HG03342 (cell line): ENCODE measurements around the gene ALDH1L2.
"Not testable (repeated sequence)": the region's sequence is repeated elsewhere in the genome, so short reads cannot be mapped to it uniquely, and the experiment has no call there.

Experiments used
- ATAC-seq: cut with Tn5 transposase; IDR thresholded peaks from one replicate; pipeline ENCODE4 v1.9.1; 2021; ENCODE audit warnings: mild to moderate bottlenecking, moderate library complexity; ENCODE audit not compliant: unreplicated experiment

Gene ALDH1L2

DNA sequence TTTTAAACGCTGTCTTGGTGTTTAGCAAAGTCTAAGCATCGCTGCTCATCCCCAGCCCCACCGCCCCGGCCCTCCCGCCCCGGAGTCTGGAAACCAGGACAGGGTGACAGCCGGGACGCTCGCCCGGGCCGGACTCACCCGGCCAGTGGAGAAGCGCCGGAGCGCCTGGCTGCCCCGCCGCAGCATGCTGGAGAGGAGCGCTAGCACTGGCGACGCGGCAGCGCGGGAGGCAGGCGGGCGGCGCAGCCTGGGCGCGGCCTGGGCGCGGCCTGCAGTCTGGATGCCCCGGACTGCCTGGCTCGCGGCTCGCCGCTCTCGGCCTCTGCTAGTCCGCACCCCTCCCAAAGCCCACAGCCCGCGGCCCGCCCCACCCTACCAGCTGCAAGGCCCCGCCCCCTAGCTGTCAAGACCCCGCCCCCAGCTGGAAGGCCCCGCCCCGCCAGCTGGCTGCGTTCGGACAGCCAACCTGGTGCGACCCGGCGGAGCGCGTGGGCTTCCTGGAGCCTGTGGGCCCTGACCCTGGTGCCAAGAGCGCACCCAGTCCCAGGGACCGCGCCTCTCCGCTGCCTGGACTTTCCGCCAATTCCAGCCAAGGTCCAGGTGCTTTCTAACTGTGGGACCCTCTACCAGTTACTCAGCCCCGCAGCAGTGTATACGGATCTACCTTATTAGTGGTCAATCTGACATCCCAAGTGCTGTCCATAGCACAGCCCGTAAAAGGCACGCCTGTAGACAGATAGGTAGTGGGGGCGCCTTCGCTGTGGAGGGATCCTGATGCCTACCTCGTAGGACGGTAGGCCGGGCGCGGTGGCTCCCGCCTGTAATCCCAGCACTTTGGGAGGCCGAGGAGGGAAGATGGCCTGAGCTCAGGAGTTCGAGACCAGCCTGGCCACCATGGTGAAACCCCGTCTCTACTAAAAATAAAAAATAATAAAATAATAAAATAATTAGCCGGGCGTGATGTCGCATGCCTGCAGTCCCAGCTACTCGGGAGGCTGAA is at the start of gene ALDH1L2:
TSS of gene ALDH1L2 (minus strand) at position 208 of the 1,000 bp plus-strand sequence. CDS start at position 186, 22 bp downstream.
- ATAC-seq: peak; percentile 87

DNA sequence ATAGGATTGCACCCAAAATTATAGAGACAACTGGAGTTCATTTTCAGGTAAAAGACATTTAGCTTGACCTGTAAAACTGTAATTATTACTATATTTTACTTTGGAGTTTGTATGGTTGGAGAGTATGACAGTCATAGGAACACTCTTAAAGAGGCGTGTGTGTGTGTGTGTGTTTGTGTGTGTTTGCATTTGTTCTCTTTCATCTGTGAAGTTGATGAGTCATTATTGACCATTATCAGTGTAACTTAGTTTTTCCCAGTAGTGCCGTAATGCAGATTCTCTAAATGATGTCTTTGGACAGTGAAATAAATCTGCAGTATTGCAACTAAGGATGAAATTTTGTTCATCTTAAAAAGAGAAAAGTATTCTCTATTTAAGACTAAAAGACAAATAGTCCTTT is 36.3 kb upstream of the ALDH1L2 start:
- ATAC-seq: no peak

DNA sequence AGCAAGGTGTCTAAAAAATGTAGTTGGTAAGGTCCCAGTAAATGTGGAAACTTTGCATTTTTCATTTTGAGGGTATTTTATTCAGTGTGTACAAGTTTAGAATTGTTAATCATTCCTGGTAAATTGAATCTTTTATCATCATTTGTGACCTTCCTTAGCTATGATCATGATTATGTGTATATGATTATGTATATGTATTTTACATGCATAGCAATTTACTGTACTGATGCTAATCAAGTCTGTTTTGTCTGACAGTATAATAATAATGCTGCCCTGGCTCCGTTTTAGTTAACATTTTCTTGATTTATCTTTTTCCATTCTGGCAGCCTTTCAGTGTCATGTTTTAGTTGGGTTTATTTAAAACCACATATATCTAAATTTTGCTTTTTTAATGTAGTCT is 32.7 kb upstream of the ALDH1L2 start:
- ATAC-seq: no peak

DNA sequence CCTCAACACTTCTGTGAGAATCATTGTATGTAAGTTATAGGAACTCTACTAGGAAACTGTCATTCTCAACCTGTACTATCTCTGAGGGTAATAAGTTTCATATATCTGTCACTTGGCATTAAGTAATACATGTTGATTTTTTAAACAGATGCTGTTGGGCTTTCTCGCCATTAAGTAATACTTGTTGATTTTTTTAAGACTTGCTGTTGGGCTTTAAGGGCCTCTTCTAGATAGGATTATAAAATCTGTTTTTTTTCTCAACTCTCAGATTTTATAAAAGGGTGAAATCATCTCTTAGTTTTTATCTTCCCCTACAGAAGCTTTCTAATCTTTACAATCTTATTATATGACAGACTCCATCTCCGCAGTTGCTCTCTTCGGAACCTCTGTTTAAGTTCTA is 28.8 kb upstream of the ALDH1L2 start:
- ATAC-seq: no peak

DNA sequence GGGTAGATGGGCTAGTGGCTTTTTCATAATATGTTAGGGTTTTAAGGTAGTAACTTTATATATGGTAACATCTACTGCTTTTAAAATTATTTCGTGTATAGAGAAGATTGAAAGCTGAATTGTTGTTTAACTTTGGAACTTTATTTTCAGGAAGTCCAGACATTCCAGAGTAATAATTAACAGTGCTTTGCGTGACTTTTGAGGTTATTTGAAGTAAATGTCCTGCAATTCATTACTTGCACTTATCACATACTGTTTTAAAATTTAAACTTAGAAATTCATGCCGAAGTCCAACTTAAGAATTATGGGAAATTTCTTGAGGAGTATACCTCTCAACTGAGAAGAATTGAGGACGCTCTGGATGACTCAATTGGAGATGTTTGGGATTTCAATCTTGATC is 26.6 kb upstream of the ALDH1L2 start:
- no peak for ATAC-seq

DNA sequence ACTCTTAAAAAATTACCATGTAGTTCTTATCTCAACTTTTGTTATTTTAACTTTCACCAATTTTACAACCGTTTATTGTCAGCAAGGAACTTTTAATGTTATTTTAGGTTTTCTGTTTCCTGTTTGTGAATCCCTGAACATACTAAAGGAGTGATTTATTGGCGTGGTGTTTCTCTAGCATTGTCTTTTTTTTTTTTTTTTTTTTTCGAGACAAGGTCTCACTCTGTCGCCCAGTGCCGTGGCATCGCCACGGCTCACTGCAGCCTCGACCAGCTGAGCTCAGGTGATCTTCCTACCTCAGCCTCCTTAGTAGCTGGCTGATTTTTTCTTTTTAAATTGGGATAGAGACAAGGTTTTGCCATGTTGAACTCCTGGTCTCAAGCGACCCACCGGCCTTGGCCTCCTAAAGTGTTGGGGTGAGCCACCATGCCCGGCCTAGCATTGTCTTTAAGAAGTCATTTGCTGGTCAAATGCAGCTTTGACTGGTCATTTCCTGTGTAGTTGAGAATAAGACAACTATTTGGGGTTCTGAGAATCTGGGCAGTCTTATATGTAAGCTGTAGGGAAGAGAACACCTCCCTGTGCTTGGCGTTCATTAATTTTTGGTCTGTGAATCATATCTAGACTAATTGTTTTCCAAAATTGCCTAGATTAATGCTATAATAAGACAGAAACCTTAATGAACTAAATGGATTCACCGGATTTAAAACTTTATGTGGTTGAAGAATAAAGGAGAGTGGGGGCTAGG is 25.4 kb upstream of the ALDH1L2 start:
- peak; percentile 33 for ATAC-seq

DNA sequence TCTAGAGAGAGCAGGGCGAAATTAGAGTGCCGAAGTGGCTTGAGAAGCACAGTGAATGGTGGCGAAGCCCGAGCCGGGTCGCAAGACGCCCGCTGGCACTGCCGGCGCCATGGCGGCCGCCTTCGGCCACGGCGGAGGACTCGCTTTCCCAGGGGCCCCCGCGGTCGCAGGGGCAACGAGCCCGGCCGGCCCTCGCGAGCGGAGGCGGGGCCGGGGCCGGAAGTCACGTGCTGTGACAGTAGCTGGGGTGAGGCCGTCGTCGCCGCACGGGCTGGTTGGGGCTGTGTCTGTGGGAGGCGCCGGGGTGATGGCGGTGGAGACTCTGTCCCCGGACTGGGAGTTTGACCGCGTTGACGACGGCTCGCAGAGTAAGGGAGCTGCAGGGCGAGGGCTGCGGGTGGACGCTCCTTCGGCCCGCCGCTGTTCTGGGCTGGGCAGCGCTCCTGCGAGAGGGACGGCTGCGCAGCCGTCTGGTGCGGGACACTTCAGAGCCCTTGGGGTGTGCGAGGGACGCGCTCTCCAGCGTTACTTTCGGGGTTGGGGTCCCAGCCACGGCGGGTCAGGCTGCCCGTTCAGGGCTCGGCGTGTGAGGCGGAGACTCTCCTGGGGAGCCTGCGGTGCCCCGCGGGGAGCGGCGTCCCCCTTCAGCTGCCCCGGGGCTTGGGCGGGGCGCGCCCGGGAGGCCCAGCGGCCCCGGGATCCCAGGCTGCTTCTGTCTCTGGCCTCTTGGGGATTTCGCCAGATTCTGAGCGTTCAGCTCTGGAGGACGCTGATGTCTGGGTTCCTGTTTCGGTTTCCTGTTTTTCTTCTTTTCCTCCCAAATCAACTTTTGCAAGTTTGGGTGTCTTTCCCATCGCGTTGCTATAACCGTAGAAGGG is 23.5 kb upstream of the ALDH1L2 start, which contains the start of gene WASHC4:
TSS of gene WASHC4 (plus strand) at position 238 of the 878 bp plus-strand sequence. CDS start at position 308, 70 bp downstream.
- peak; percentile 92 for ATAC-seq

DNA sequence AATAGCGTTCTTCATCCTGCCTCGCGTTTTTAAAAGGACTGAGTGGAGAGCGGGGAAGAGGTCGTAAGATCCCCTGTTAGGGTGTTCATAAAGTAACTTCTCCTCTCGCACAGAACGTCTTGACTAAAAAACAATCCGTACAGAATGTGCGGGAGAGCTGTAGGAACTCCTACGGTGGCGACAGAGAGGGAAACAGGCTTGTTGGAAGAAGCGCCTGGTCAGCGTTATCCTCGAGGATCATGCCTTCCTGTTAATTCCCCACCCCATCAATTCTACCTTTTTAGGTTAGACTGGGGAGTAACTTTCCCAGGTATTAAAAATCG is 22.9 kb upstream of the ALDH1L2 start:
- peak; percentile 6 for ATAC-seq

DNA sequence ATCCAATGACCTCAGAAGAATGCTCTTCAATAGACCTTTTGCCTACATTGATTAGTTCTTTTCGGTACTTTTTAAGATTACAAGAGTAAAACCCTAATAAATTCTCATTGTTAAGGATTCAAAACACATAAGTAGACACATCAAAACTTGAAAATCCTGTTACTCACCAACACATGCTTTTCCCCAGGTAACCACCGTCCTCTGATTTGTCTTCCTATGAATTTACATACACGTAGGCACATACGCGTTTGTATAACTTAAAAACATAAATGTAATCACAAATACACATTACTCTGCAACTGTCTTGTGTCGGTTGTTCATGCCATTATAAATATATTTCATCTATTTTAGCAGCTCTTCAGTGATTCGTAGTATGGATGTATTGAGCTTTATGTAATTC is 22.4 kb upstream of the ALDH1L2 start:
- no peak for ATAC-seq

DNA sequence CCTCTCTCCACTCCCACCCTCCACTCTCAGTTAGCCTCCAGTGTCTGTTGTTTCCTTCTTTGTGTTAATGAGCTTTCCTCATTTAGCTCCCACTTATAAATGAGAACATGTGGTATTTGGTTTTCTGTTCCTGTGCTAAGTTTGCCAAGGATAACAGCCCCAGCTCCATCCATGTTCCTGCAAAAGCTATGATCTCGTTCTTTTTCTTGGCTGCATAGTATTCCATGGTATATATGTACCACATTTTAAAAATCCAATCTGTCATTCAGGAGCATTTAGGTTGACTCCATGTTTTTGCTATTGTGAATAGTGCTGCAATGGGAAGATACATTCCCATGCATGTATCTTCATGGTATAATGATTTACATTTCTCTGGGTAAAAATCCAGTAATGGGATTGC is 20.5 kb upstream of the ALDH1L2 start:
- ATAC-seq: no peak

DNA sequence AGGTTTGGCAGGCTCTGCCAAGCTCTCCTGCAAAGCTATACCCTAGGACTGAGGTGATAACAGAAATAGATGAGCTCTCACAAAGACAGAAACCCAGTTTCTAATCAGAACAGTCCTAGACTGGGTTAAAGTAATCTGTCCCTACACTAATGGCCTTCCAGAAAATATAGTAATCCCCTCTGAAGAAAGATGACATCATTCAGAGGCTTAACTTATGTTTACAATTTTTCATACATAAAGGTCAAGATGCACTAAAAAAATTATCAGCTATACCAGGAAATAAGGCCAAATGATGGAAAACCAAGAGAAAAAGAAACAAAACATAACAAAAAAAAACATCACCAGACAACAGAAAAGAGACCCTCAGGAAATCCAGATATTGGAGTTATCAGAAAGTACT is 18.4 kb upstream of the ALDH1L2 start:
- ATAC-seq: no peak

DNA sequence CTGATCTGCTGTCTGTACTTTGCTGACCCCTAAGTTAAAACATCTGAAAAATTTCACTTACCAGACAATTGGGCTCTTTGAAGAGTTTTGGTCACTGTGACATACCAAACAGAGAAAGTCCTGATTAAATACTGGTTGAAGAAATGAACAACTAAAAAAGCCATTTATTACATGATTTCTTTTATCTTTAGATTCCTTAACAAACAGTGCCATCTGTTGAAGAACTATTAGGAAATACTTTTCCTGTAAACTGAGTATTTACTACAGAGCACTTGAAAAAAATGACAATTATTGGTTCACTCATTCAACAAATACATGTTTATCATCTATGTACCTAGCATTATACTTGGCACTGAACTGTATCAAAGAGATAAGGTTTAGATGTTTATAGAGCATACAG is 16.7 kb upstream of the ALDH1L2 start:
- ATAC-seq: no peak

DNA sequence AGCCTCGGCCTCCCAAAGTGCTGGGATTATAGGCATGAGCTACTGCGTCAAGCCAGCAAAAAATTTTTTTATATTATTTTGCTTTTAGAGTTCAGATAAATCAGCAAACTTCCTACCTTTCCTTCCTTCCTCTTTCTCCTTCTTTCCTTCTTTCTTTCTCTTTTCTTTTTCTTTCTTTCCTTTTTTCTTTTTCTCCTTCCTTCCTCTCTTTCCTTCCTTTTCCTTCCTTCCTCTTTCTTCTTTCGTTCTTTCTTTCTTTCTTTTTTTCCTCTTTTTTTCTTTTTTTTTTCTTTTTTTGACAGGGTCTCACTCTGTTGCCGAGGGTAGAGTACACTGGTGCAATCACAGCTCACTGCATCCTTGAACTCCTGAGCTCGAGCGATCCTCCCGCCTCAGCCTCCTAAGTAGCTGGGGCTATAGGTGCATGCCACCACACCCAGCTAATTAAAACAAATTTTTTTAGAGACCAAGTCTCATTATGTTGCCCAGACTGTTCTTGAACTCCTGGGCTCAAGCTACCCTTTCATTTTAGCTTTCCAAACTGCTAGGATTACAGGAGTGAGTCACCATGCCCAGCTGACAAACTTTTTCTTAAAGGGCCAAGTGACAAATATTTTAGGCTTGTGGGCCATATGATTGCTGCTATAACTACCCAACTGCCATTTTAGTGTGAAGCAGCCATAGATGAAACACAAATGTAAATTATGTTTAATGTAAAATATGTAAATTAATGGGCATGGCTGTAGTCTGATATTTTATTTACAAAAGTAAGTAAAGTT is 16.1 kb upstream of the ALDH1L2 start:
- ATAC-seq: no peak

DNA sequence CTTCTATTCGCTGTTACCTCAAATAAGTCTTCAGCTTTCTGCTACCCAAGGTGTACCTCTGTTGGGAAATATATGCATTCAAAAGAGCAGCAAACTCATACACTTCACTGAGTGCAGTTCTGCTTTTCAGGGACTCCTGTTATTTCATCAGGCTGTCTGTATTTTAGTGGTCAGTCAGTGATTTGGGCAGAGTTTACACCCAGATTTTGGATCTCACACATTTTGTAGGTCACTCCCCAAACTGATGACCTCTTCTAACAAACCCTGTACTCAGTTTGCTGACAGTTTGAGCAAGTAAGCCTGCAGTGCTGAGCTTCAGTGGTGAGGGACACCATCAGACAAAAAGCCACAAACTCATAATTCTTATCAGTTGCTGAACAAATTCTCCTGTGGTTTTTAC is 15.1 kb upstream of the ALDH1L2 start:
- no peak for ATAC-seq

DNA sequence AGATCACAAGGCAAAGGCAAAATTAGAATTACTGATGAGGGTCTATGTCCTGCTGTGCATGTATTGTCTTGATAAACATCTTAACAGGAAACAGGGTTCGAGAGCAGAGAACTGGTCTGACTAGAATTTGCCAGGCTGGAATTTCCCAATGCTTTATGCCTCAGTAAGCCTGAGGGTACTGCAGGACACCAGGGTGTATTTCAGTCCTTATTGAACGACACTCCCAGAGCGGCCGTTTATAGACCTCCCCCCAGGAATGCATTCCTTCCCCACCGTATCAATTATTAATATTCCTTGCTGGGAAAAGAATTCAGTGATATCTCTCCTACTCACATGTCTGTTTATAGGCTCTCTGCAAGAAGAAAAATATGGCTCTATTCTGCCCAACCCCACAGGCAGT is 11.1 kb upstream of the ALDH1L2 start:
- not testable (repeated sequence) for ATAC-seq

DNA sequence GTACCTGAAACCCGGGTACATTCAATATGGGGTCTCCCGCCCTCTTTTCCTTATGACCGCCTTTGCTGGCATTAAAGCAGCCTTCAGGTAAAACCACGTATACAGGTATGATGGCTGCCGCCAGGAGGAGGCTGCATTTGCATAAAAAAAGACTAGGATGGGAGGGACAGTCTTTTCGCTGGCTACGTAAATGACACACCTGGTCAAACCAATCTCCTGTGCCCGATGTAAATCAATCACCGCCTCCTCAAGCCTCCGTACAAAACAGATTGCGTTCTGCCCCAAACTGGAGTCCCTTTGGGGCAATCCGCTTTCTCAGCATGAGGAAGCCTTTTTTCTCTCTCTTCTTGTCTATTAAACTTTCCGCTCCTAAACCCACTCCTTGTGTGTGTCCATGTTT is 8.1 kb upstream of the ALDH1L2 start:
- ATAC-seq: no peak

DNA sequence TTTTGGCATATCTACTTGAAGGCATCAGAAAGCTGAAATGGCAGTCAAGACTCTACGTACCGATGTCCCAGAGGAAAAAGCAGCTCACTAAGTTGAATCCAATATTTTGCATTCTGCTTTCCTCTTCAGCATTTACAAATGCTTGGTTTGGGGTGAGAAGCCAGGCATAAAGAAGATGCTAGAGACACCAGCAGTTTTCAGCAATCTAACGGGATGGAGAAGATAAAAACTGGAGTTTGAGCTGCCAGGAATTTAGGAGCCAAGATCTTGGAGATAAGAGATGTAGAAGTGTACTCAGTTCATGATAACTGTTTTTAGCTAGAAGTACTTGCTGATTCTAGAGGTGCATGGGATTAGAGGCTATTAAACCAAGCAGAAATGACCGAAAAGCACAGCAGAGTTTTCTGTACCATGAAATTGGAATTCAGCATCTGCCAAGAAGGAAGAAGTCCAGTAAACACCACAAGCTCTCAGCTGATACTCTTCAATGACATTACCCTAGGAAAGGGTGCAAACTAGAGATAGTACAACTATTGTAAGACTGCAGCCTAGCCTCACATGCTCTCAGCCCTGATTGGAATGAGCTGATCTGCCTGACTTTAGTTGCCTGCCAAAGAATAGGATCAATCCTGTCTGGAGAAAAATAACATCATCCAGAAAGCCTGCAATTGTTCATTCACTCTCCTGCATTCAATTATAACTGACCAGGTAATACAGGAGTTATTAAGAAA is 7.4 kb upstream of the ALDH1L2 start:
- no peak for ATAC-seq

DNA sequence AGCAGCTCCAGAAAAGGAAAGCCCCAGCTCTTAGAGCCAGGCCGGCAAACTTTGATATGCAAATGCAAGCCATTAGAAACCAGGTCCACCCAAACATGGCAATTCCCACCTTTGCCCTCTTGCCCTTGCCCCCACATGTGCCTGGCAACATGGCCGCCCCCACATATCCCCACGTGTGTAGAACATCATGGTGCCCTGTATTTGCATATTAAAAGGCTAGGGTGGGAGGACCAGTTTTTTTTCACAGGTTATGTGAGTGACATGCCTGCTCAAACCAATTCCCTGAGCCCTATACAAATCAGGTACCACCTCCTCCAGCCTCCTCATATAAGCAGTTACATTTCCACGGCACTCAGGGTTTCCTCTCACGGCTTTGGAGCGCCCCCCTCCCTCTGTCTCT is 6.1 kb upstream of the ALDH1L2 start:
- no peak for ATAC-seq

DNA sequence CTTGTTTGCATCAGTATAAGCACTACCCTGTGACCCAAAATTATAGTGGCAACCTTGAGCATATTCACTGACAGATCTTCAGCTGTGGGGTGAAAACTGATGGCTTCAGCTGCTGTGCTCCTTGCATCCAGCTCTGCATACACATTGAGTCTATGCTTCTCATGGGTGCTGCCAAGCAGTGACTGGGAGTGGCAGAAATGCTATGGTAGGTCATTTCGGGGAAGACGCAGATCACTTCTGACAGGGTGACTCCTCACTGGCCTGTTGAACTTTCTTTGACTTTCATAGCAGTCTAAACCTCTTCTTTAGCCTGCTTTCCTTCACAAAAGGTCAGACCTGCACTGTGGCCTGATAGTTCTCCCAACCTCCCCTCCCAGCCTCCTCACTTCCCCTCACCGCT is 5.6 kb upstream of the ALDH1L2 start:
- no peak for ATAC-seq

DNA sequence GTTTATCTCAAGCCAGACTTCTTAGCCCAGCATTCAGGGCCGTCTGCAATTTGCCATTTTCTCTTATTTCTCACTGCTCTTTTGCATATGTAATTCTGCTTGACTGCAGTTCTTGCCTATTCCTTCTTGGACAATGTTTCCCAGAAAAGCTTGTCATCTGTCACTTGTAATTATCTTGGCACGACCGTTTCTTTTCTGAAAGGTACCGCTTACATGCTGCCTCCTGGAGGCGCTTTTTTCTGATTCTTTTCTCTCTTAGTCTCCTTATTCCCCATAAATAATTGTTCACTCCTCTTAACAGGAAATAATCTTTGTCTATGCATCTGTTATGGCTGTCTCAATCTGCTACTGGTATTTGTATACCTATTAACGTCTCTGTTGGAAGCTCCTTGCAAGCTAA is 1.2 kb upstream of the ALDH1L2 start:
- ATAC-seq: no peak
